Lower leg skin (tissue), 3 donors: ENCODE results near the gene HMGXB4.

ENCODE experiments used
- CTCF ChIP-seq, 3 donors: fragments of 450-650 bp; IDR thresholded peaks; one replicate each; pipeline ENCODE4 v1.5.1; 2016; ENCODE audit warnings: antibody characterized with exemption in 3 of 3, mild to moderate bottlenecking in 3 of 3, moderate library complexity in 2 of 3
- POLR2A ChIP-seq, 2 donors: fragments of 450-650 bp; IDR thresholded peaks; one replicate each; pipeline ENCODE4 v1.6.1; 2016 to 2017; ENCODE audit warnings: antibody characterized with exemption in 2 of 2, mild to moderate bottlenecking in 1 of 2, moderate library complexity in 1 of 2

GRCh38 chr22:35341090-35341874 lies 84.0 kb downstream of the HMGXB4 start:
- TF ChIP-seq POLR2A (IDR thresholded peaks at IDR 0.05) (no peak), CTCF (IDR thresholded peaks at IDR 0.05) (no peak)
